Stimulated activated CD4-positive, alpha-beta T cell treated with anti-CD3 and anti-CD28 coated beads, Interleukin-12 subunit alpha, Interleukin-12 subunit beta, amount 100 ng/mL, for 24 hours (primary cell): Measurements from ENCODE around the gene SGK1.
A peak's percentile ranks its signal among the peaks of the same experiment; 100 is the strongest.

Source experiments
- DNase-seq, 2 experiments: peaks; one replicate each; pipeline ENCODE4 v3.0.0-alpha.2; 2020; ENCODE audit warnings: low read depth in 2 of 2

The SGK1 gene

DNA sequence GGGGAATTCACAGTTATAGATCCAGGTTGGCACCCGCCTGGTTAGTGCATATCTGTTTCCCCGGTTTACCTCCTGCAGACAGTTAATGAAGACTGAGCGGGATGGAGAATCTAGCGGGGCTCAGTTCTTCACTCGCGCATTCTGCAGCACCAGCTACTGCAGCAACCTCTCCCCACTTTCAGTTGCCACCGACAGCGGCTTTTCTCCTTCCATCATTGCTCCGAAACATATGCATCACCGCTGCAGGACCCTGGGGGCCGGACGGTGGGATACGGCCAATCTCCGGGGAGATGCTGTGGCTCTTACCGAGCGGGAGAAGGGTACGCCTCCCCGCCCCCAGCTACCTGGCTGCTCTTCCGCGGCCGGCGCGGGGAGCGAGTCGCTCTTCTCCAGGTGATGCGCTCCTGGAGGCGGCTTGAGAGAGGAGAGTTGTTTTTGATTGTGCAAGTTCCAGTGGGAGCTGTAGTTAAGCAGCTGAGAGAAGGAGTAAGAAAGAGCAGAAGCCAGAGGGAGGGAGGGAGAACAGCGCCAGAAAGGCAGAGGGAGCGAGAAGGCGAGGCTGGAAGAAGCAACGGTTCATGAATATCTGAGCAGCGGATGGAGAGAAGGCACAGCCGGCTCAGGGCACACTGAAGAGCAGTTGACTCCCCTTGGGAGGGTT, at the start of gene SGK1:
Gene SGK1, minus strand, starts transcription at position 642 of the 661 bp plus-strand sequence. CDS start 652 bp downstream, outside the sequence.
- peak; percentile 5 to 6 for DNase-seq

DNA sequence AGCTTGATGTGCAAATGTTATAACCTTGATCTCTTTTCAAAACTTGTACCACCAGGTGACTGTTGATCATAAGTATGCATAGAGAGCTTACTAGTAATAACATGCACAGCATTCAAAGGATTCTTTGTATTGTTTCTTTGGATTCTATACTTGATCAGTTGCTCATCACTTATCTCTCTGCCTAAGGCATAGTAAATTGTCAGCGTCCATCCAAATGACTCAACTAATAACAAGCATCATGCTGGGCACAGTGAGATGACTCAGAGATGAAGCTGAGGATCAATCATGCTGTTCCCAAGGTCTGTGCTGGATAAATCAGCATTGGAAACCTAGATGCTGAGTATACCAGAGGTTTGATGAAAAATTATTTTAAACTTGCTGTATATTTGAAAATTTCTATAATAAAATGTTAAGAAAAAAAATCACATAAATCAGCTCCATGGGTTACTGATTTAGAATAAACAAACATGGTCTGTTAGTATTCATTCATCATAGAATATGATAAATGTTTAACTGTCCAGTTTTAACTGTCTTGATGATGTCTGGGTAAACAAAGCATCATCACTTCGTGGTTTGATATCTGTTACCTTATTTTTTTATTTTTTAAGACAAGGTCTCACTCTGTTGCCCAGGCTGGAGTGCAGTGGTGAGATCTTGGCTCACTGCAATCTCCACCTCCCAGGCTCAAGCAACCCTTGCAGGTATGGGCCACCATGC, 45.6 kb upstream of the SGK1 start:
- no peak for DNase-seq

DNA sequence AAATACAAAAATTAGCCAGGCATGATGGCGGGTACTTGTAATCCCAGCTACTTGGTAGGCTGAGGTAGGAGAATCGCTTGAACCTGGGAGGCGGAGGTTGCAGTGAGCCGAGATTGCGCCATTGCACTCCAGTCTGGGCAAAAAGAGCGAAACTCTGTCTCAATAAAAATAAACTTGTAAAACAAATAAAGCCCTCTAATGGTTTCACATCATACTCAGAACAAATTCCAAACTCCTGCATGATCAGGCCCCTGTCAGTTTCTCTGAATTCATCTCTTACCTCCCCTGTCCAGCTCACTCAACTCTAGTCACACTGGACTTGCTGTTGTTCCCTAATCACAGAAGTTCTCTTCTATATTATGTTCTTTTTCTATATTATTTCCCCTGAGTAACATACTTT, 43.1 kb upstream of the SGK1 start:
- DNase-seq, result no peak

DNA sequence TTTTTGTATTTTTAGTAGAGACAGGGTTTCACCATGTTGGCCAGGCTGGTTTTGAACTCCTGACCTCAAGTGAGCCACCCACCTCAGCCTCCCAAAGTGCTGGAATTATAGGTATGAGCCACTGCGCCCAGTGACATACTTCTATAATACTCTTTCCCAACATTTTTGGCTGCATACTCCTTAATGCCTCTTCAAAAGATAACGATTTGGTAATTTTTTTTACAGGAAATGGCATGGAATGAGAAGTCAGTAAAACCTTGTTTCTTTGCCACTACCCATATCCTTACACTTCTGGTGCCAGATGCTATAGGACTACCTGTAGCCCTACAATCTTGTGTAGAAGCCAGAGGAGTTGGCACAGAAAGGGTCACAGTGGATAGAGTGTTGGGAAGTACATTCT, 41.4 kb upstream of the SGK1 start:
- DNase-seq, result no peak

DNA sequence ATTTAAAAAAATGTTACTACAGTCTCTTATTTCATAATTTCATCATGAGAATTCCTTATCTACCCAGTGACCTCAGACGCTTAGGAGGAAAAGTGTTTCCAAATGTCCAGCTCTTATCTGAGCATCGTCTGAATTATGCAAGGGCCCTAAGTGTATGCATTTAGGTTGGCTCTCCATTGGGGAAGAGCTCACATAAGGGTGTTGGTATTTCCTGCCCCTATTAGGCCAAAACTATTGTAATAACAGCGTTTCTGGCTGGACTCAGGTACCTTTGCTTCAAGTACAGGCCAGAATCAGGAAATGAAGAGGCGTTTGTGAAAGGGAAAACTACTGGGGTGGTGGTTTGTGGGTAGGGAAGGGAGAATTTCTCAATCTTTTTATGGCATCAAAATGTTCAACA, 40.4 kb upstream of the SGK1 start:
- DNase-seq, result no peak

DNA sequence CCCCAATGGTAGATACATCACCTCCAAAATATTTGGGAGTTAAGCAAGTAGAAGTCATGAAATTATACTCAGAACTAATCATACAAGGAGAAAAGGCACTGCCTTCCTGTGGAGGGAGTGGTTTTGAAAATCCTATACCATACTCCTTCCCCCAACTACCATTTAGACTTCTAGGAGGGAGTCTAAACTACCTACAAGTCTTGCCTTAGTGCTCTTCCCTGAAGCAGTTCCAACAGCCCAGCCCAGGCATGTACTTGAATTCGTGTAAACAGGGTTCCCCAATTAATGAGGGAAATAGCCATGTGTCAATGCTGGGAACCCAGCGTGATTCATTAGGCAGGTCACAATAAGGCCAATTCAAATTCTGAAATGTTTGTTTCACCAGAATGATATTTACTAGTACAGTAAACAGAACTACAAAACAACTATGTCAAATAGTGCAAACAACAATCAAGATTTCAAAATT, 39.1 kb upstream of the SGK1 start:
- no peak for DNase-seq

DNA sequence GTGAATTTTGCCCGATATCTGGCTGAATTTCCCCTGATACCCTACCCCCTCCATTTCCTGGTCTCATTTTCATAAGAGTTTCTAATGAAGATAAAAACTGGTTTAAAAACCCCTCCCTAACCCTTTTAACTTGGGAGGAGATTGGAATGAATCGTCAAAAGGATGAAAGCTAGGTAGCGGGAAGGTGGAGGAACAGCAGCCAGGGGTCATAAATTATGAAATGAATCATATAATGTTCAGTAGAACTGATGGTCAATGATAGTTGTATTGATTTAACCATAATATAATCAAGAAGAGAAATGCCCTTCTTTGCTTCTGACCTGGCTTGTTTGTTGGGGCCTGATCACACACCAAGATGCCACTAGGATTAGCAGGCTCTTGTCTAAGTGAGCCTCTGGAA, 38.5 kb upstream of the SGK1 start:
- DNase-seq, result no peak

DNA sequence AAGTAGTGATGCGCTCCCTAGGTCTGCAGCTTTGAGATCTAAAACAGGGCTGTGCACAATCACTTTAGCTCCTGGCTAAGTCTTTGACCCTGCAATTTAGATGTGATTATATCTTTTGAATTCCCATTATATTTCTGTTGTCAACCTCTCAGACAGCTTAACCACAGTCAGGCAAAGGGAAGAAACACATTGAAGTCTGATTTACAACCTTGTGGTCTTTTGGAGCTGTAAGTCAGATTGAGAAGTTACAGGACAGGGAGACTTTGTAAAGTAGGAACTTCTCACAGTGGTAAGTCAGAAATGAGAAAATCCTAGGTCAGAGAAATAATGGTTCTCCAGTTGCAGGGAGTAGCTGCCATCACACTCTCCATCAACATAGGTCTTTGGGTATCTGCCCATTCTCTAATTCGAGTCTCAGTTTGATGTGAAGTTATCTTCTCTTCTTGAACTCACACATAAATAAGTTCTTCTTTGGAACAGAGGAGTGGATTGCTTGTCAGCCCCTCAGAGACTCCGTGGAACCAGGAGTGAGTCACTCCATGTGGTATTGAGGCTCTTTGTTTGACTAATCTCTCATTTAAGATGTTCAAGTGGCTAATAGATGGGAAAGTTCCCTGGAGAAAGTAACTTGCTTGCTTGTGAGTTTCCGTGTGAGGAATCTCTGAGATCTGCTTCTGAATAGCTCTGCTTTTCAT, 35.0 kb upstream of the SGK1 start:
- DNase-seq, result peak in 1 of 2 experiments; percentile 8

DNA sequence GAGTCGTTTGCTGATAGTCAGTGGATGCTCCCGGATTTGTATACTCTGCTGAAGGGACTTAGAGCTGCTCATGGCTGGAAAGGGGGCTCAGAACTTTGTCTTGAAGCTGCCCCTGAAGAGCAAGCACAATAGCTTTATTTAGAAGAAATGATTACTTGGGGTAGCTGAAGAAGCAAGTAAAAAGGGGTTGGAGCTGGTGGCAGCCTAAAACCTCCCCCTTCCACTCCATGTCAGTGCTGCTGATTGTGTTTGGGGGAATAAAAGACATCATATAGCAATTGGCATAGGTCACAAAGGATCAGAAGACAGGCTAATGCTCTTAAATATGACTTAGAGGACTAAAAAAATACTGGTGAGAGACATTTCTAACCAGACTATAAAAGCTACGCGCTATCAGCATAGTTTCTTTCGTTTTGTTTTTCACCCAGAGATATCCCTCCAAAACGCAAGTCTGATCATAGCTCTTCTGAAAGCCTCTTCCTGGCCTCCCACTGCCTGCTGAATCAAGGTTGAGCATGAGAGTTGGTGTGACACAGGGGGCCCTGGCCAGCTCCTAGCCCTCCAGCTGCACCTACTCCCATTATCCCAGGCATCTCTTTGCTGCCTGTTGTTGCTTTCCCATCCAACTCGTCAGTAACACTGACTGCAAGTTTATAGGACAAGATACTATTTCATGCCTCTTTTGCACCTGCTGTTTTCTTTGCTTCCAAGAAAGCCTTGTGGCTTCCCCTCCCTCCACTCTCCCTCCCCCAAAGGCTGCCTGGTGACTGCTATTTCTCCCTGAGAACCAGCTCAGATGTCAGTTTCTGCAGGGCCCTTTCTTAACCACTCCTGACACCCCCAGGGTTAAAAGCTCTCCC, 33.9 kb upstream of the SGK1 start:
- peak in 1 of 2 experiments; percentile 3 for DNase-seq

DNA sequence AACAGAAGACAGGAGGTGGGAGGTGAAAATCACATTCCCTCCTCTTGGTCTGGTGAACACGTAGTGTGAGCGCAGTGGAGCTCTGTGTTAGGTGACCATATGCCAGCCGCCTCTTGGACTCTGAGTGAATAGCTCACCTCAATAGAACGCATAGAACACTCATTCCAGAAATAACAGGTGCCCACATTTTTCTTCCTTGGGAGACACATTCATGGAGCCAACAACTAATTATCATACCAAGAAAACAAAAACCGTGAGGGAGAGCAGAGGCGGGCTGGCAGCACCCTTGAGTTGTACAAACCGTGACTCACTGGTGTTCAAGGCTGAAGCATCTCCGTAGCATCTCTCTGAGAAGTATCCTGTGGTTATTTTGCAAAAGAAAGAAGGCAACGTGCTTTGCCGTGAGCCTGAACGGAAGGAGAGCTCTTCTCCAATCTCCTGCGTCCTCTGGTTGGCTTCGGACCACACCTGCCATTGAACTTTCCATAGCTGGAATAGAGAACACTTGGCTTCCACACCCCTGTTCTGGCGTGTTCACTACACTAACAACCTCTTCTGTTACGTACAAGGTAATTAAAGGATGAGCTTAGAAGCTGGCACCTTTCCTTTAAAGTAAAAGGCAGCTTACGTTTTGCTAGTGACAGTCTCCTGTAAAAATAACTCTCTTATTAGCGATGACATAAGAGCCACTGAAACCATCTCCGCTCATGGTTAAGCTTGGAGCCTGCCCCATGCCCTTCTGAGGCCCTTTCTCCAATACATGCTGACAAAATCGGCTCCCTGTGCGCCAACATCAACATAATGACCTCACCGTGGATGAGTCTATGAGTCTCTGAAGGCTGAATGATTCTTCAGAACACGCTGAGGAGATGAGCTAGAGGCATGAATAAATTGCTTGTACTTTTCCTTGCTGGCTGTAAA, 30.2 kb upstream of the SGK1 start:
- DNase-seq, result no peak

DNA sequence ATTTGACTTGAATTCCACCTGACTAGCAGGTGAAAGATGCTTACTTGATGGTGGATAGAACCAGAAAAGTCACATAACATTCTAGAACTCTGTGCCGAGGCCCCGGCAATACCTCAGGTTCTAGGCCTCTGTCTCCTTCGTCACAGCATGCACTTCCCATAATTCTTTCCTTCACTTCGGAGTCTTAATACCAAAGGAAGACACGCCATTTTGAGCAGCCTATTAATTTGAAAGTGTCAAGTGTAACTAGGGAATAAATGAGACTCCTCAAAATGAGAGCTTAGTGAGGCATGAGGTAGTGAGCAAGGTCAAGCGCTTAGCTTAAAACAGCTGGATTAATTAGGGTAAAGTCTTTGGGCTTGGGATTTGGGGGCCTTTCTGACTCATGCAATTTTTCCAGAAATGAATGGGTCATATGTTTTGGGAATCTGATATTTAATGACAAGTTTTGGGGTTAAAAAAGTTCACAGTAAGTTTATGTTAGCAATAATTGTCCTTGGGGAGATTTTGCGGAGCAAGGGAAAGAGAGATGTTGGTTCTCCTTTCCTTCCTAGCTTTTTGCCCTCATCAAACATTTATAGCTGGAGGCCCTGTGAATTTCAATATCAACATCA, 29.1 kb upstream of the SGK1 start:
- DNase-seq, result no peak

DNA sequence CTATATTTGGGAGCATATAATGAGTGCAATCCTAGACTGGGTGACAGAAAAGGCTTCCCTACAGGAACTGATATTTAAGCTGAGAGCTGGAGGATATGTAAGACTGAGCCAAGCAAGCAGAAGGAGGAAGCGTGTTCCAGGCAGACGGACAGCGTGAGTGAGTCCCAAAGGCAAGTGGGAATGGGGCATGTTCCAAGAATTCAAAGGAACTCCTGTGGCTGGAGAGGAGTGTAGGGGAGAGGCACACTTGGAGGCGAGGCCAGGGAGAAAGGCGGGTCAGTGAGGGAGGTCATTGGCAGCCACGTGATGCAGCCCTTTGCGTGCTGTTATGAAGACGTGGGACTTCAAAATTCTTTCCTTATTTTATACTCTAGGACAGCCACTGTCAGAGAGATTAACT, 27.9 kb upstream of the SGK1 start:
- DNase-seq, result no peak

DNA sequence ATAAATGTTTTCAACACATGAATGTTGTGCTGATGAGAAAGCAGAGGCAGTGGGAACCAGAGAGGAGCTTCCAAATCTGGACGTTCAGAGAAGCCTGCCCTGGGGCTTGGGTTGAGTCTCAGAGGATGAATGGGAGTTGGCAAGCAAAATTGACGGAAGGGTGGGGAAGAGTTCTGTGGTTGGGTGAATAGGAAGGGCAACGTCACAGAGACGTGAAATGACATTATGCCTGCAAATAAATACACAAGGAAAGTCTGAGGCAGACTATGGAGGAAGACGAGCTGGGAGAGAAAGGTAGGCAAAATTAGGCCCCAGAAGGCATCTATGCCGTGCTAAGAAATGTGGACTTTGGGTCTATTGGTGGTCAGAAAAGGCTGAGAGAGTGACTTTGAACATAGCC, 25.2 kb upstream of the SGK1 start:
- DNase-seq, result no peak

DNA sequence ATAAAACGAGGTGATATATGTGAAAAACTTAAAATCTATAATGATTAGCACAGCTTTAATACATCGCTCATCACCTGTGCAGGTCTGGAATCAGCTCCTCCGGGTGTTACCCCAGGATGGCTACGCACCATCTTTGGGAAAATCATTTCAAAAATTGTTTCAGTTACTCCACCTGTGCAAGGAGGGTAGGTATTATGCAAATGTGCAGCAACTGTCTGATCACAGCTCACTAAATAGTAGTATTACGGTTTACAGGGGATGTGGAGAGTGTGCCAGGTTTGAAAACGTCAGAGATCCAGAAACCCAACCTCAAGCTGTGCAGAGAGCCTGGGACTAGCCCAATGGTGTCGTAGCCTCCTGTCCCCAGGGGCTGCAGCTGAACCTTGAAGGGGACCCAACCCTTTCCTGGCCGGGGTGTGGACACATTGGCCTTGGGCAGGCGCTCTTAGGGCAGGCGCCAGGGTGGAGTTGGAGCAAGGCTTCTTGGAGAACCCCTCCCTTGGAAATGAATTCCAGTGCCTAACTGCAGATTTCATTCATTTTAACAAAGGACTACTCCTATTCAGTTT, 24.2 kb upstream of the SGK1 start:
- no peak for DNase-seq

DNA sequence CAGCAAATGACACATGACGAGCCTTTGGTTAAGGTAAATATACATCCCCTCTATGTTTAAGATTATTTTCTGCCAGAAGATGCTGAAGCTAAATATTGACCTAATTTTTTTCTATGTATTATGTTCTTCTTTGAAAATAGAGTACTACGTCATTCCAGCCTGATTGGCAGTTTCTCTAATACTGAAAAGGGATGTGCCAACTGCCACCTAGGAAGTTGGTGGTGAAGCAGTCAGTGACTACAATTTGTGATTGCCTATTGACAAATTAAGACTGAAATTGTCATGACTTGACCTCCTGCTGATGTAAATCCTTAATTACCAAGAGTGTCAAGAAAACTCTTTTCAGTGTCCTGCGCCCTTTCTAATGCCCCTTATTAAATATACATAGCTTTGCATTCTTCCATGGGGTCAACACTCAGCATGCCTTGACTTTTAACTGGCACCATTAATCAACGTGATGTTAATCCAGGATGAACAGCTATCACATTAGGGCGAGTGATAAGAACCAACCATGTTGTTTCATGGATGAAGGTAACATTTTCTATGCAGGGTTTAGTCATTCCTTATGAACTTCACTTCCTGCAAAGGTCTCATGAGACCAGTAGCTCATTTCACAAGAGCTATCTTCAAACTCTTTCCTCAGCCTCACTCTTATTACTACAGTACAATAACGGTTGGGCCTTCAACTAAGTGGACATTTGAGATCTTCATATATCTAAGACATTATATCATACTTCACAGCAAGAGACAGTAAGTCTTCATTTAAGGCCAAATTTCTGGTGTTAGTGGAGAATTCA, 22.5 kb upstream of the SGK1 start:
- no peak for DNase-seq

DNA sequence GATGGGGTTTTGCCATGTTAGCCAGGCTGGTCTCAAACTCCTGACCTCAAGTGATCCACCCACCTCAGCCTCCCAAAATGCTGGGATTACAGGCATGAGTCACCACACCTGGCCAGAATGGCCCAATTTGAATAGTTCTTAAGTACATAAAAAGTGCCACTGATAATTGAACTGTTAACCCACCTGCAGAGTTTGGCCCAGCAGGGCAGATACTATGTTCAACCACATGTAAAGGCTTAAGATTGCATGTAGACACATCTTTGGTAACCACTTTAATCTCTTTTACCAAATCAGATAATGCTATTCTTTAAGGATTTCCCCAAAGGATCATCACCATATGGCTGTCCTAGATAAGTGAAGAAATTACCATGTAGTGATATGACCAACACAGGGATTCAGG, 21.3 kb upstream of the SGK1 start:
- DNase-seq, result no peak

DNA sequence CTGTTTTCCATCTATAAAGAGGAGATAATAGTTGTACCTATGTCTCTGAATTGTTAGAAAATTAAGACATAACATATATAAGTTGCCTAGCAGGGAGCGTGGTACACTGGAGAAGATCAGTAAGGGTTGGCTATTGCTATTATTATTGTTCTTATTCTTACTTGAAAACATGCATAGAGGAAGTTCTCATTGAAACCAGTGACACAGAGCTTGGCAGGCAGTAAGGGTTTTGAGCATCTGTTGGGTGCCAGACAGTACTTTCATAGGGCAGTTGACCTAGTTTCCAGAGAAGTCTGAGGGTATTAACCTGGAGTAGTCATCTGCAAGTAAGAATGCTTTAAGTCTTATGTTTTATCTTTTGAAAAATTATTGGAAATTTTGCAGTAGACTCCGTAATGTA, 13.3 kb upstream of the SGK1 start:
- DNase-seq, result no peak

DNA sequence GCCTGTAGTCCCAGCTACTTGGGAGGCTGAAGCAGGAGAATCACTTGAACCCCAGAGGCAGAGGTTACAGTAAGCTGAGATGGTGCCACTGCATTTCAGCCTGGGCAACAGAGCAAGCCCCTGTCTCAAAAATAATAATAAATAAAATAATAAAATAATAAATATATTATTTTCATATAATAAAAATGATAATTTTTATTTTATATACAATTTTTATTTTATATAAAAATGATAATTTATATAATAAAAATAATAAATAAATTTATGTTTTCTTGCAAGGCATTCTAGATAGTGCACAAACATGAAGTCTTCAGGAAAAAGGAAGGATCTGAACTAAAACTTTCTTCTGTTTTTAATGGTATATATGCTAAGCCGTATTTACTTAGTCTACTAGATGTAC, 12.6 kb upstream of the SGK1 start:
- no peak for DNase-seq

DNA sequence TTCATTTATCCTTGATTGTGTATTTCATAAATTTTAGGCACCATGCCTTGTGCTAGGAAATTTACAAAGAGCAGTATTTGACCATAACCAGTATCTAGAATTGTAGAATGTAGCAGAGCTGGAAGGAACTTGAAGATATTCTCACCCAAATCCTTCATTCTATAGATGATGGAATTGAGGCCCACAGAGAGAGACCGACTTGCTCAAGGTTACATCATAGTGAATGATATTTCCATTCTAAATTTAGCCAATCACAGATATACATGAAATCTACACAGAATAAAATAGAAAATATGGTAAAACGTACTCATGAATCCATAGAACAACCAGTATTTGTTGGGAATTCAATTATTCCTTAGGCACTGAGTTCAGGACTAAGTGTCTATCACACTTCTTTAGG, 10.9 kb upstream of the SGK1 start:
- no peak for DNase-seq
